Measurements from ENCODE around the gene USP8.
"Not testable (repeated sequence)": the region's sequence is repeated elsewhere in the genome, so short reads cannot be mapped to it uniquely, and the experiment has no call there.

USP8 gene

DNA sequence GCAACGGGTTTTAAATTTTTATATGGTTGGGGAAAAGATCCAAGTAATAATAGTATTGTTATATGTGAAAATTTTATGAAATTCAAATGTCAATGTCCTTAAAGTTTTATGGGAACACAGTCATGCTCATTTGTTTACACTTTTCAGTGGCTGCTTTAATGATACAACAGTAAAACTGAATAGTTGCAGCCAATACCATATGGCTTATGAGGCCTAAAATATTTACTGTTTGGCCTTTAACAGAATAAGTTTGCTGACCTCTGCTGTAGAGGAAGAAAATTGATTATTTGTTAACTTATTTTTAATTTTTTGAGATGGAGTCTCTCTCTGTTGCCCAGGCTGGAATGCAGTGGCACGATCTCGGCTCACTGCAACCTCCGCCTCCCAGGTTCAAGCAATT, 77.6 kb downstream of the USP8 start:
- no peak for DNase-seq (ENCODE audit: low read depth)
- no peak overlapping the region for H3K4me3 ChIP-seq (ENCODE audit: low read length)
- TF ChIP-seq, protein P1, sequence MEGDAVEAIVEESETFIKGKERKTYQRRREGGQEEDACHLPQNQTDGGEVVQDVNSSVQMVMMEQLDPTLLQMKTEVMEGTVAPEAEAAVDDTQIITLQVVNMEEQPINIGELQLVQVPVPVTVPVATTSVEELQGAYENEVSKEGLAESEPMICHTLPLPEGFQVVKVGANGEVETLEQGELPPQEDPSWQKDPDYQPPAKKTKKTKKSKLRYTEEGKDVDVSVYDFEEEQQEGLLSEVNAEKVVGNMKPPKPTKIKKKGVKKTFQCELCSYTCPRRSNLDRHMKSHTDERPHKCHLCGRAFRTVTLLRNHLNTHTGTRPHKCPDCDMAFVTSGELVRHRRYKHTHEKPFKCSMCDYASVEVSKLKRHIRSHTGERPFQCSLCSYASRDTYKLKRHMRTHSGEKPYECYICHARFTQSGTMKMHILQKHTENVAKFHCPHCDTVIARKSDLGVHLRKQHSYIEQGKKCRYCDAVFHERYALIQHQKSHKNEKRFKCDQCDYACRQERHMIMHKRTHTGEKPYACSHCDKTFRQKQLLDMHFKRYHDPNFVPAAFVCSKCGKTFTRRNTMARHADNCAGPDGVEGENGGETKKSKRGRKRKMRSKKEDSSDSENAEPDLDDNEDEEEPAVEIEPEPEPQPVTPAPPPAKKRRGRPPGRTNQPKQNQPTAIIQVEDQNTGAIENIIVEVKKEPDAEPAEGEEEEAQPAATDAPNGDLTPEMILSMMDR (IDR thresholded peaks at IDR 0.05; ENCODE audit: insufficient read depth, low read depth, low read length, missing control alignments): no peak

DNA sequence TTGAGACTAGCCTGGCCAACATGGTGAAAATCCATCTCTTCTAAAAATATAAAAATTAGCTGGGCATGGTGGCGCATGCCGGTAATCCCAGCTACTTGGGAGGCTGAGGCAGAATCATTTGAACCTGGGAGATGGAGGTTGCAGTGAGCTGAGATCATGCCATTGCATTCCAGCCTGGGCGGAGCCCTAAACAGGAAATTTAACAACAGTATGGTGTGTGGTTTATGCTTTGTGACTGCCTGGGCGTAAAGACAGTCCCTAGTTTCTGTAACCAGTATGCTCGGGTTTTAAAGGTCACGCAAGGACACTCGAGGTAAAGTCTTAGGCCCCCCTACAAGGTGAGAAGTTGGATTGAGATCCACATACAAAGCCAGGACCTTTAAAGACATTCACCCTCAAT, 78.9 kb downstream of the USP8 start:
- DNase-seq (ENCODE audit: low read depth): no peak
- H3K4me3 ChIP-seq (ENCODE audit: low read length): no peak overlapping the region
- TF ChIP-seq, protein P1 (IDR thresholded peaks at IDR 0.05; ENCODE audit: insufficient read depth, low read depth, low read length, missing control alignments): no peak

DNA sequence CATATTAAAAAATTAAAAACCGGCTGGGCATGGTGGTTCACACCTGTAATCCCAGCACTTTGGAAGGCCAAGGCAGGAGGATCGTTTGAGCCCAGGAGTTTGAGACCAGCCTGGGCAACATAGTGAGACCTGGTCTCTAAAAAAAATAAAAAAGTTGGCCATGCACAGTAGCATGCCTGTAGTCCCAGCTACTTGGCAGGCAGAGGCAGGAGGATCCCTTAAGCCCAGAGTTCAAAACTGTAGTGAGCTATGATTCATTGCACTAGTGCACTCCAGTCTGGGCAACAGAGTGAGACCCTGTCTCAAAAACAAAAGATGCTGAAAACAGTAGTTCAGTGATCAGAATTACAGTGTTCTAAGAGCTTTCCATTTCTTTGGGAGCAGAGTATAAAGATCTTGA, 81.5 kb downstream of the USP8 start:
- not testable (repeated sequence) for H3K4me3 ChIP-seq (ENCODE audit: low read length); DNase-seq (ENCODE audit: low read depth)

DNA sequence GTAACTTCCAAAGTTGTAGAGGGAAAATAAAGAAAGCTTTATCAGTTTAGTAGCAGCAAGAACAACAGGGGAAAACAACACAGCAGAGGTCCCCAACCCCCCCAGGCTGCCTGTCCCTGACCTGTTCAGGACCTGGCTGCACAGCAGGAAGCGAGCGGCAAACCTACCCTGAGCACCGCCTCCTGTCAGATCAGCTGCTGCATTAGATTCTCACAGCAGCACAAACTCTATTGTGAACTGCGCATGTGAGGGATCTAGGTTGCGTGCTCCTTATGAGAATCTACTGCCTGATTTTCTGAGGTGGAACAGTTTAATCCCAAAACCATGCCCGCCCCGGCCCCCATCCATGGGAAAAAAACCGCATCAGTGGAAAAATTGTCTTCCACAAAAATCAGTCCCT, 81.9 kb downstream of the USP8 start:
- no peak overlapping the region for H3K4me3 ChIP-seq (ENCODE audit: low read length)
- DNase-seq (ENCODE audit: low read depth): no peak
- TF ChIP-seq, protein P1 (IDR thresholded peaks at IDR 0.05; ENCODE audit: insufficient read depth, low read depth, low read length, missing control alignments): no peak

DNA sequence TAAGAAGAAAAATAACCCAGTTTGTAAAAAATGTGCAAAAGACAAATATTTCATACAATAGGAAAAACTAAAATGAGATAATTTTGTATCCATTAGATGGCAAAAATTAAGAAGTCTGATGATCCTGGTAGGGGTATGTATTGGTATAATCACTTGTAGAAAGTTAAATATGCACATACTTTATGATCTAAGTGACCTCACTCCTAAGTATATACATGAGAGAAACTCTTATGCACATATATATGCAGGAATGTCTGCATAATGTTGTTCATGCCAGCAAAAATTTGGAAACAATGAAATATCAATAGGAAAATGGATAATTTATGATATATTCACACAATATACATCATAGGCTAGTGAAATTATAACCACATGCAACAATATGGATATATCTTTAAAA, 88.8 kb downstream of the USP8 start:
- TF ChIP-seq, protein P1 (IDR thresholded peaks at IDR 0.05; ENCODE audit: insufficient read depth, low read depth, low read length, missing control alignments): no peak
- H3K4me3 ChIP-seq (ENCODE audit: low read length): no peak overlapping the region
- DNase-seq (ENCODE audit: low read depth): no peak

DNA sequence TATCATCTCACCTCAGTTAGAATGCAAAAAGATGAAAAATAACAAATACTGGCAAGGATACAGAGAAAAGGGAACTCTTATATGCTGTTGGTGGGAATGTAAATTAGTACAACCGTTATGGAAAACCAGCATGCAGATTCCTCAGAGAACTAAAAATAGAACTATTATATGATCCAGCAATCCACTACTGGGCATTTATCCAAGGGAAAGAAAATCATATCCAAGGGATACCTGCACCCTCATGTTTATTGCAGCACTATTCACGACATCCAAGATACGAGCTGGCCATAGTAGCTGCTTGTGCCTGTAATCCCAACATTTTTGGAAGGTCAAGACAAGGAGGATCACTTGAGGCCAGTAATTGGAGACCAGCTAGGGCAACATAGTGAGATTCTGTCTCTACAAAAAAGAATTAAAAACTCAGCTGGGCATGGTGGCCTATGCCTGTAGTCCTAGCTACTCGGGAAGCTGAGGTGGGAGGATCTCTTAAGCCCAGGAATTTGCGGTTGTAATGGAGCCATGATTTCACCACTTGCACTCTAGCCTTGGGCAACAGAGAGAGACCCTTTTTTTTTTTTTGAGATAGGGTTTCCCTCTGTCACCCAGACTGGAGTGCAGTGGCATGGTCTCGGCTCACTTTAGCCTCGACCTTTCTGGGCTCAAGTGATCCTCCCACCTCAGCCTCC, 95.7 kb downstream of the USP8 start:
- no peak for DNase-seq (ENCODE audit: low read depth)
- TF ChIP-seq, protein P1 (IDR thresholded peaks at IDR 0.05; ENCODE audit: insufficient read depth, low read depth, low read length, missing control alignments): no peak
- no peak overlapping the region for H3K4me3 ChIP-seq (ENCODE audit: low read length)

DNA sequence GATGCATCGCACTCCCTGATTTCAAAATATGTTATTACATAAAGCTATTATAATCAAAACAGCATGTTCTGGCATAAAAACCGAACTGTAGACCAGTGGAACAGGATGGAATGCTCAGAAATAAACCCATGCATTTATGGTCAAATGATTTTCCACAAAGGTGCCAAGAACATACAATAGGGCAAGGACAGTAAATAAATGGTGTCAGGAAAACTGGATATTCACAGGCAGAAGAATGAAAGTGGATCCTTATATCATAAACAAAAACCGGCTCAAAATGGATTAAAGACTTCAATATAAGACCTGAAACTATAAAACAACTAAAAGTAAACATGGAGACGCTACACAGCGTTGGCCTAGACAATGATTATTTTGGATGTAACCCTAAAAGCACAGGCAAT, 99.6 kb downstream of the USP8 start:
- TF ChIP-seq, protein P1 (IDR thresholded peaks at IDR 0.05; ENCODE audit: insufficient read depth, low read depth, low read length, missing control alignments): no peak
- DNase-seq (ENCODE audit: low read depth): no peak
- H3K4me3 ChIP-seq (ENCODE audit: low read length): no peak overlapping the region
